GM20431 (cell line): ENCODE results near the gene DDX49.

Source experiments
- in situ Hi-C: fragments of 300-500 bp; cut with MseI, MboI; formaldehyde crosslinking; loops from one replicate; pipeline ENCODE4 v1.15.0; 2020; ENCODE audit warnings: low sequenced_read_pairs; ENCODE audit not compliant: unreplicated experiment

The DDX49 gene

DNA sequence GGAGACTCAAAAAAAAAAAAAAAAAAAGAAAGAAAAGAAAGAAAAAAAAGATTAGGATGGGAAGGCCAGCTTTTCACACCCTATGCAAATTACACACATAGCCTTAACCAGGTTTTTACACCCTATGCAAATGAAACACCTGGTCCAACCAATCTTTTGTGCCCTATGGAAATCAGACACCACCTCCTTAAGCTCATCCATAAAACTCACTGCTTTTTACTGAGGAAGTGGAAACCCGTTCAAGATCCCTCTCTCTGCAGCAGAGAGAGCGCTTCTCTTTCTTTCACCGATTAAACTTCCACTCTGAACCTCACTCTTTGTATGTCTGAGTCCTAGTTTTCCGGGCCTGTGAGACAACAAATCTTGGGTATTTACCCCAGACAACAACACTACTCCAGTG lies 46.8 kb downstream of the DDX49 start:
- in situ Hi-C loops: no loop called here

DNA sequence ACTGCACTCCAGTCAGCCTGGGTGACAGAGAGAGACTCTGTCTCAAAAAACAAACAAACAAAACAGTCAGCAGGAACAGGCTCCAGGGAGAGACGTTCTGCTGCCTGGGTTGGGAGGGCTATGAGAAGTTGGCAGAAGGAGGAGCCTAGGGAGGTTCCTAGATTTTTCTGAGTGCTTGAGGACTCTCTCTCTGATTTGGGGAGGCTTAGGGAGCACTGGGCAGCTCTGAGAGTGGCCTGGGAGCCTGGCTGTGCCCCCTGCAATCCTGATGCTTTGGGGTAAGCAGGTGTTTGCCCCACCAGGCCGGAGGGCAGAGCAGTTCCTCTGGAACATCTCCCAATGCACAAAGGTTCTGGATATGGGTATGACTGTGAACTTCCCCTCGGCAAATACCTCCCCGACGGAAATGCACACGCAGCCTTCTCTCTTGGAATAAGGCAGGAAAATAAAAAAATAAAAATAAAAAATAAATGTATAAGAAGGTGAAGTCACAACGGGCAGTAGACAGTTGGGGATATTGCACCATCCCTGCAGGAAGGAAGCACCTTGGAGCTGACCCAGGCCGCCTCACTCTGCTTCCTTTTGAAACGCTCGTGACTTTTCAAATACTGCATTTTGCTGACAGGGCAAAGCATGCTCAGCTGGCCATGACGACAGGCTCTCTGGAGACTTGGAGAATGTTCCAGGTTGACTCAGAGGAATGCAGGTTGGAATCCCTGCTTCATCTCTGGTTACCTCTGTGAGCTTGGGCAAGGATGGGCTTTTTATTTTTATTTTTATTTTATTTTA lies 48.0 kb downstream of the DDX49 start:
- in situ Hi-C loops: no loop called here

DNA sequence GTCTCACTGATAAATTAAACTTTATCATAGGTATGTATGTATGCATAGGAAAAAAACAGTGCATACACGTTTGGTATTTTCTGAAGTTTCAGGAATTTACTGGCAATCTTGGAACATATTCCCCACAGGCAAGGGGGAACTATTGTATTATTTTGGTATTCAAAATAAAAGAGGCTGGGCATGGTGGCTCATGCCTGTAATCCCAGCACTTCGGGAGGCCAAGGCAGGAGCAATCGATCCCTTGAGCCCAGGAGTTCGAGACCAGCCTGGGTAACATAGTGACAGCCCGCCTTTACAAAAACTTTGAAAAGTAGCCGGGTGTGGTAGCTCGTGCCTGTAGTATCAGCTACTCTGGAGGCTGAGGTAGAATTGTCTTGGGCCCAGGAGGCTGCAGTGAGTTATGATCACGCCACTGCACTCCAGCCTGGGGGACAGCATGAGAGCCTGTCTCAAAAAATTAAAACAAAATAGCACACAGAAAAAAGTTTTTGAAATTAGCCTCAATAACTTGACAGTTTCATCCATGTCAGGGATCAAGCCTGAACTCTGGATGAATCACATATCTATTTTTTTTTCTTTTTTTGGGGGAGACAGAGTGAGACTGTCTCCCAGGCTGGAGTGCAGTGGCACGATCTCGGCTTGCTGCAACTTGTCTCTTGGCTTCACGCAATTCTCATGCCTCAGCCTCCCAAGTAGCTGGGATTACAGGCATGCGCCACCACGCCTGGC lies 50.6 kb downstream of the DDX49 start:
- in situ Hi-C loops: no loop called here

DNA sequence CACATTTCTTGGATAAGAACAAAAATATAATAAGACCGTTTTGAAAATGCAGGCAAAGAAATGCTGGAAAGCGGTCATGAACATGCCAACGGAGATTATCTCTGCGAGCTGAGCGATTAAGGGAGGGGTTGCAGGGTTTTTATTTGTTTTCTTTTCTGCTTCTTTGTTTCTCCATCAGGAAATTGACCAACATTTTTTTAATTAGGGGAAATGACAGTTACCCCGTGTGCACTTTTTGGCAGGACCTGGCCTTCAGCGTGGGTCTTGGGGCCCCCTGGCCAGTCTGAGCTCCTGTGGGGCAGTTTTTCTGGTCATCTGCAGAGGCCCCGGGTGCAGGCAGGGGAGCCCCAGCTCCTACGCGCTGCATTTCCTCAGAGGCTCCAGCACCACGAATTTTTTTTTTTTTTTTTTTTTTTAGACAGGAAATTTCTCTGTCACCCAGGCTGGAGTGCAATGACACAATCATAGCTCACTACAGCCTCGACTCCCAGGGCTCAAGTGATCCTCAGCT lies 52.8 kb downstream of the DDX49 start:
- in situ Hi-C loops: no loop called here

DNA sequence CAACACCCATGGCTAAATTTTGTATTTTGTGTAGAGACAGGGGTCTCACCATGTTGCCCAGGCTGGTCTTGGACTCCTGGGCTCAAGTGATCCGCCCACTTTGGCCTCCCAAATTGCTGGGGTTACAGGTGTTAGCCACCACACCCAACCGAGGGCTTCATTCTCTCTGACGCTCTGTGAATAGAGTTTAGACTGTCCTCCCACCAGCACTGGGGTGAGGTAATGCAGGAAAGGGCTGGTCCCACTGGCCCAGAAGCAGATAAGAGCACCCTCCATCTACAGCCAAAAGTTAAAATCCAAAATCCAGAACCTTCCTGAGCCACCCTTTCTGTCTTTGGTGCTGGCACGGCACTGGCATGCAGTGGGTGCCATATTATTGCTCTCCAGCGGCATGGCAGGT lies 53.3 kb downstream of the DDX49 start:
- in situ Hi-C loops: no loop called here

DNA sequence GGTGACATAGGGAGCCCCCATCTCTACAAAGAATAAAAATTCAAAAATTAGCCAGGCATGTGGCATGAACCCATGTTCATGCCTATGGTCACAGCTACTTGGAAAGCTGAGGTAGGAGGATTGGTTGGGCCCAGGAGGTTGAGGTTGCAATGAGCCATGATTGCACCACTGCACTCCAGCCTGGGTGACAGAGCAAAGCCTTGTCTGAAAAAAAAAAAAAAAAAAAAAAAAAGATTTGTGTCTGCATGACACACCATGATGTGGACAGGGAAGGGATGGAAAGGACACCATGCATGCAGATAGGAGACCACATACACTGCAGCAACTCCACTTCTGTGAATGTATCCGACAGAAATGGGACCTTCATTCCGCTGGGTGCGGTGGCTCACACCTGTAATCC lies 55.5 kb downstream of the DDX49 start:
- in situ Hi-C loops: no loop called here

DNA sequence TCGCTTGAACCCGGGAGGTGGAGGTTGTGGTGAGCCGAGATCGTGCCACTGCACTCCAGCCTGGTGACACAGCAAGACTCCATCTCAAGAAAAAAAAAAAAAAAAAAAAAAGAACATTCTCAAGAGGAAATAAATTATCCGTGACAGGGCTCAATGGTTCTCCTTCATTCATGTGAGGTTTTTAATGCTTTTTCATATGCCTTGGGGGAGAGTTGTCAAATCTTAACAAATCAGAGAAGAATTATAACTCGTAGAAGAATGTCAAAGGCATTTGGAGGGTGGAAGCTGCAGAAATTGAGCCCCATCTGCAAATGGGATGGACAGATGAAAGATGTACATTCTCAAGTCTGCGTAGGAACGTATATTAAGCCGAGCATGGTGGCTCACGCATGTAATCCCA lies 56.4 kb downstream of the DDX49 start:
- in situ Hi-C loops: no loop called here
